PFSK-1 (cell line): ENCODE results near the gene KCNQ4.

Source experiments
- FOXP2 ChIP-seq: optimal IDR thresholded peaks from 2 replicates; pipeline ENCODE3; 2011; ENCODE audit warnings: borderline replicate concordance, control low read depth, inconsistent platforms; ENCODE audit not compliant: insufficient read depth; ENCODE audit errors: extremely low read length, extremely low read depth
- POLR2AphosphoS5 ChIP-seq: IDR thresholded peaks from 2 replicates; pipeline ENCODE4 v1.6.1; 2012; ENCODE audit warnings: low read depth, mild to moderate bottlenecking, control low read depth, low read length, moderate library complexity
- REST ChIP-seq, 2 experiments: IDR thresholded peaks; 2 replicates each; pipeline versions ENCODE4 v1.6.1 to v1.8.0; 2011 to 2012; ENCODE audit warnings: low read depth in 2 of 2, low read length in 2 of 2, control low read depth in 1 of 2, inconsistent platforms in 1 of 2, mild to moderate bottlenecking in 1 of 2, moderate library complexity in 1 of 2; ENCODE audit not compliant: insufficient read depth in 1 of 2
- SIN3A ChIP-seq: IDR thresholded peaks from 2 replicates; pipeline ENCODE4 v1.6.1; 2012; ENCODE audit warnings: mild to moderate bottlenecking, low read length, moderate library complexity, borderline replicate concordance; ENCODE audit not compliant: insufficient read depth
- TAF1 ChIP-seq: IDR thresholded peaks from 2 replicates; pipeline ENCODE4 v1.6.1; 2012; ENCODE audit warnings: low read length, control low read depth, borderline replicate concordance; ENCODE audit not compliant: insufficient read depth

KCNQ4 gene

GRCh38 chr1:40798366-40799281 lies 15.0 kb downstream of the KCNQ4 start:
- TF ChIP-seq TAF1: no peak
- TF ChIP-seq POLR2AphosphoS5: no peak
- no peak for TF ChIP-seq SIN3A
- TF ChIP-seq FOXP2: no peak
- no peak for TF ChIP-seq REST (IDR thresholded peaks at IDR 0.05; ENCODE audit: insufficient read depth in 1 of 2, low read depth in 2 of 2, low read length in 2 of 2)

GRCh38 chr1:40799351-40799867 lies 15.8 kb downstream of the KCNQ4 start:
- TF ChIP-seq REST (IDR thresholded peaks at IDR 0.05; ENCODE audit: insufficient read depth in 1 of 2, low read depth in 2 of 2, low read length in 2 of 2) (no peak), TAF1 (no peak), SIN3A (no peak), FOXP2 (no peak), POLR2AphosphoS5 (no peak)

DNA sequence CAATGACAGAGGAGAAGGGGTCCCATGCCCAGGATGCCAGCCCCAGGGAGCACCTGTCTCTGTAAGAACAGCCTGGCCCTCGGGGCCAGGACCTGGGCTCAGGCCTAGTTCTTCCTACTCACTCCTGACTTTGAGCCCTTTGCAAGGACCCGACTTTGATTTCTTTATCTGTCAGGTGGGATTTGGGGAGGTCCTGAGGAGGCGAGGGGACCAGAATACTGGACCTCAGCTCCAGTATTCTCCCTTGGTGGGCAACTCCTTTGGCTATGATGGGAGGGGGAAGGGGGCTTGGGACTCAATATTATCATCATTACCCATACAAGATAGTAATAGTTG lies 18.1 kb downstream of the KCNQ4 start:
- no peak for TF ChIP-seq FOXP2
- no peak for TF ChIP-seq POLR2AphosphoS5
- no peak for TF ChIP-seq REST (IDR thresholded peaks at IDR 0.05; ENCODE audit: insufficient read depth in 1 of 2, low read depth in 2 of 2, low read length in 2 of 2)
- TF ChIP-seq TAF1: no peak
- TF ChIP-seq SIN3A: no peak

GRCh38 chr1:40802078-40802741 lies 18.6 kb downstream of the KCNQ4 start:
- TF ChIP-seq TAF1: no peak
- no peak for TF ChIP-seq REST (IDR thresholded peaks at IDR 0.05; ENCODE audit: insufficient read depth in 1 of 2, low read depth in 2 of 2, low read length in 2 of 2)
- no peak for TF ChIP-seq FOXP2
